Transverse colon (tissue), 4 donors: Measurements from ENCODE around the gene HSPA12A. TPM values are rescaled to one million over a fixed set of nuclear protein-coding genes. Genes with fewer than 3 reads are reported as not detected.

Source experiments
- DNase-seq: peaks from one replicate; pipeline ENCODE4 v3.0.0-alpha.2; 2019
- H3K27ac ChIP-seq, 4 donors: fragments of 200-600 bp; sonication (generic); 2 replicates each; pipeline ENCODE4 v1.5.1; 2016 to 2018; ENCODE audit warnings: inconsistent platforms in 4 of 4
- H3K27me3 ChIP-seq: fragments of 200-600 bp; sonication (generic); 2 replicates; pipeline ENCODE4 v1.5.1; 2017; ENCODE audit warnings: inconsistent platforms
- H3K36me3 ChIP-seq, 4 donors: fragments of 200-600 bp; sonication (generic); 2 replicates each; pipeline ENCODE4 v1.5.1; 2017 to 2019; ENCODE audit warnings: inconsistent platforms in 4 of 4
- H3K4me1 ChIP-seq, 4 donors: fragments of 200-600 bp; sonication (generic); 2 replicates each; pipeline ENCODE4 v1.5.1; 2017 to 2020; ENCODE audit warnings: inconsistent platforms in 4 of 4
- H3K4me3 ChIP-seq, 4 donors: fragments of 200-600 bp; sonication (generic); 1 replicate in 1 of 4; 2 replicates in 3 of 4; pipeline versions ENCODE4 v1.5.1 to v1.6.1; 2017 to 2019; ENCODE audit warnings: inconsistent platforms in 4 of 4
- H3K9me3 ChIP-seq, 2 donors: fragments of 200-600 bp; sonication (generic); 2 replicates each; pipeline ENCODE4 v1.5.1; 2017 to 2019; ENCODE audit warnings: inconsistent platforms in 2 of 2
- CTCF ChIP-seq, 5 experiments: fragments of 200-600 bp in 3 of 5; fragments of 450-650 bp in 2 of 5; sonication (generic) in 3 of 5; IDR thresholded peaks; 1 replicate in 2 of 5; 2 replicates in 3 of 5; pipeline ENCODE4 v1.5.1; 2016 to 2017; ENCODE audit warnings: antibody characterized with exemption in 5 of 5, inconsistent platforms in 3 of 5, mild to moderate bottlenecking in 2 of 5, moderate library complexity in 1 of 5
- EP300 ChIP-seq: sonication (generic); formaldehyde crosslinking; IDR thresholded peaks from one replicate; pipeline ENCODE4 v1.6.1; 2017; ENCODE audit warnings: antibody characterized with exemption, low read depth
- POLR2A ChIP-seq: fragments of 450-650 bp; IDR thresholded peaks from one replicate; pipeline ENCODE4 v1.6.1; 2016; ENCODE audit warnings: antibody characterized with exemption, mild to moderate bottlenecking, moderate library complexity
- POLR2AphosphoS5 ChIP-seq, 3 donors: sonication (generic); formaldehyde crosslinking; IDR thresholded peaks; one replicate each; pipeline ENCODE4 v1.6.1; 2016; ENCODE audit warnings: antibody characterized with exemption in 3 of 3
- WGBS, 2 donors: methylation state at CpG; one replicate each; pipeline ENCODE4 v1.1.5; 2018; ENCODE audit warnings: low coverage in 1 of 2; 5-methylcytosine and 5-hydroxymethylcytosine counted together
- in situ Hi-C, 4 donors: fragments of 200-750 bp; cut with MboI; loops; one replicate each; pipeline versions ENCODE4 v1.15.0 to v1.15.1; 2017; ENCODE audit warnings: low sequenced_read_pairs in 3 of 4, low pct_ligation_motif_present in 1 of 4, low pct_unique_long_range_greater_than_20kb in 1 of 4
- intact Hi-C: fragments of 100-400 bp; cut with DNase I; formaldehyde crosslinking; loops from one replicate; pipeline ENCODE4 v1.15.1; 2023; ENCODE audit warnings: low total_unique reads
- total RNA-seq, 4 donors: library from RNA; depleted of rRNA; stranded (reverse); fragments of >200 nt; gene quantifications; one replicate each; pipeline ENCODE4 v1.1.0, GENCODE V29; 2016

HSPA12A gene
- total RNA-seq, 4 donors from 2014 or later, result 6.4 to 52.3 (median 9.5) TPM

- peaks cover 0 to 3% (median 0%) of the 10 kb centered on the region in 4 donors for H3K4me1 ChIP-seq
- TF ChIP-seq CTCF (IDR thresholded peaks at IDR 0.05), result no peak
- no peak for TF ChIP-seq EP300
- TF ChIP-seq POLR2A, result no peak
- TF ChIP-seq POLR2AphosphoS5 (IDR thresholded peaks at IDR 0.05), result no peak
- no peaks in the 10 kb centered on the region for H3K9me3 ChIP-seq
- no peaks in the 10 kb centered on the region for H3K36me3 ChIP-seq
- WGBS, 2 donors, result 78% methylated on average over 3 of the region's 3 CpGs; no CpG with 5 or more reads in 1 of the 2 donors
- in situ Hi-C loops (loop anchor here in 1 of 4 donors (25.0 kb wide), 1 partner anchor 495 kb away; no protein-coding TSS in a partner anchor), intact Hi-C loops (no loop called here)
- DNase-seq, result no peak
- H3K27ac ChIP-seq, result no peak overlapping the region
- H3K4me3 ChIP-seq, result no peak overlapping the region
- peaks cover 10% of the 10 kb centered on the region for H3K27me3 ChIP-seq
Measured at GRCh38 chr10:116667484-116667883, 74.9 kb downstream of the HSPA12A start.

- TF ChIP-seq POLR2AphosphoS5 (IDR thresholded peaks at IDR 0.05), result peak in 1 of 3 donors; percentile 17
- no peak for TF ChIP-seq EP300
- no peaks in the 10 kb centered on the region for H3K36me3 ChIP-seq
- H3K4me3 ChIP-seq, result peak overlapping the region in 1 of 4 donors; percentile 3
- H3K9me3 ChIP-seq, result no peaks in the 10 kb centered on the region
- WGBS, 2 donors, result 50 to 61% methylated on average over 6 to 13 of the region's 13 CpGs
- peaks cover 10% of the 10 kb centered on the region for H3K27me3 ChIP-seq
- intact Hi-C loops (no loop called here), in situ Hi-C loops (loop anchor here in 1 of 4 donors (25.0 kb wide), 1 partner anchor 497 kb away; no protein-coding TSS in a partner anchor)
- H3K4me1 ChIP-seq, result peaks cover 0 to 3% (median 0%) of the 10 kb centered on the region in 4 donors
- no peak for DNase-seq
- H3K27ac ChIP-seq, result peak overlapping the region in 1 of 4 donors; percentile 41
Measured at GRCh38 chr10:116665541-116666125, 76.7 kb downstream of the HSPA12A start.

- no peaks in the 10 kb centered on the region for H3K36me3 ChIP-seq
- peaks cover 4% of the 10 kb centered on the region for H3K27me3 ChIP-seq
- DNase-seq, result no peak
- H3K9me3 ChIP-seq, result no peaks in the 10 kb centered on the region
- 98% methylated on average over 5 of the region's 5 CpGs; no CpG with 5 or more reads in 1 of the 2 donors for WGBS, 2 donors
- intact Hi-C loops (loop anchor here (1.0 kb wide), 1 partner anchor 37 kb away; no protein-coding TSS in a partner anchor), in situ Hi-C loops (loop anchor here in 1 of 4 donors (25.0 kb wide), 1 partner anchor 498 kb away; no protein-coding TSS in a partner anchor)
- TF ChIP-seq POLR2AphosphoS5 (IDR thresholded peaks at IDR 0.05) (no peak), POLR2A (no peak), EP300 (no peak), CTCF (IDR thresholded peaks at IDR 0.05) (no peak)
- H3K4me1 ChIP-seq, result peaks cover 0 to 3% (median 0%) of the 10 kb centered on the region in 4 donors
- H3K27ac ChIP-seq, result no peak overlapping the region
- H3K4me3 ChIP-seq, result no peak overlapping the region
Measured at GRCh38 chr10:116664631-116665030, 77.7 kb downstream of the HSPA12A start.

- Histone ChIP-seq H3K27ac (no peak overlapping the region), H3K4me1 (peaks cover 0 to 3% (median 0%) of the 10 kb centered on the region in 4 donors), H3K27me3 (no peaks in the 10 kb centered on the region), H3K36me3 (no peaks in the 10 kb centered on the region), H3K4me3 (no peak overlapping the region), H3K9me3 (no peaks in the 10 kb centered on the region)
- intact Hi-C loops, result no loop called here
- TF ChIP-seq POLR2AphosphoS5 (IDR thresholded peaks at IDR 0.05), result no peak
- TF ChIP-seq POLR2A, result no peak
- no peak for TF ChIP-seq CTCF (IDR thresholded peaks at IDR 0.05)
- DNase-seq, result no peak
- WGBS, 2 donors, result 73 to 75% methylated on average over 2 to 7 of the region's 7 CpGs
- in situ Hi-C loops, result loop anchor here in 1 of 4 donors (25.0 kb wide), 1 partner anchor 499 kb away; no protein-coding TSS in a partner anchor
Measured at GRCh38 chr10:116663342-116663741, 79.0 kb downstream of the HSPA12A start.
